Kasumi-1 (cell line): Measurements from ENCODE around the gene TAS2R20.
"Not testable (repeated sequence)": the region's sequence is repeated elsewhere in the genome, so short reads cannot be mapped to it uniquely, and the experiment has no call there.

Experiments used
- DNase-seq, 2 experiments: peaks; one replicate each; lab custom pipeline; 2025; lab: John Stamatoyannopoulos, UW

Gene TAS2R20, protein sequence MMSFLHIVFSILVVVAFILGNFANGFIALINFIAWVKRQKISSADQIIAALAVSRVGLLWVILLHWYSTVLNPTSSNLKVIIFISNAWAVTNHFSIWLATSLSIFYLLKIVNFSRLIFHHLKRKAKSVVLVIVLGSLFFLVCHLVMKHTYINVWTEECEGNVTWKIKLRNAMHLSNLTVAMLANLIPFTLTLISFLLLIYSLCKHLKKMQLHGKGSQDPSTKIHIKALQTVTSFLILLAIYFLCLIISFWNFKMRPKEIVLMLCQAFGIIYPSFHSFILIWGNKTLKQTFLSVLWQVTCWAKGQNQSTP

DNA sequence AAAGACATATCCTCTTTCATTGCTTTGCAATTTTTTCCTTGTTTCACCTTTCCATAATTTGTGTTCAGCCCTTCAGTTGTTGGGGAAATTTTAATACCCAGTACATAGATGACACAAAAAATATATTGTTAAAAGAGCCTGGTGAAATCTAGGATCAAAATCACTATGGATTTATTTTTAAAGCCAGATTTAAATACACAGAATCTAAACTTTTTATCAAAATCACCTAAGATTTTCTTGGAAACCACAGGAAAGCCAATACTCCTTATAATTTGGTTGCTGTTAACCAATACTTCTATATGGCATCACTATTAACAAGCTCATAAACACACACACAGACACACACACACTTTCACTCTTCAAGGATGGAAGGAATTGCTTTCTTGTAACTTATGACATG is at the start of gene TAS2R20:
TSS of gene TAS2R20 (minus strand) at position 101 of the 400 bp plus-strand sequence. CDS start 429 bp downstream, outside the sequence.
- DNase-seq = no peak

DNA sequence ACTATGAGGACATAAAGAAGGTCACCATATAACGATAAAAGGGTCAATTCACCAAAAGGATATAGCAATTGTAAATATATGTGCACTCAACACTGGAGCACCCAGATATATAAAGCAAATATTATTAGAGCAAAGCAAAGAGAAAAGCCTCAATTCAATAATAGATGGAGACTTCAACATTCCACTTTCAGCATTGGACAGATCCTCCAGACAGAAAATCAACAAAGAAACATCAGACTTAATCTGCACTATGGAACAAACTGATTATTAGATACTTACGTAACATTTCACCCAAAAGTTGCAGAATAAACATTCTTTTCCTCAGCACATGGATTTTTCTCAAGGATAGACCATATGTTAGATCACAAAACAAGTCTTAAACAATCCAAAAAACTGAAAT is 43.3 kb upstream of the TAS2R20 start:
- DNase-seq = not testable (repeated sequence)

- no peak for DNase-seq
Measured at GRCh38 chr12:11040162-11040561, 42.1 kb upstream of the TAS2R20 start.

GRCh38 chr12:11039171-11039570 is 41.1 kb upstream of the TAS2R20 start:
- no peak for DNase-seq

DNA sequence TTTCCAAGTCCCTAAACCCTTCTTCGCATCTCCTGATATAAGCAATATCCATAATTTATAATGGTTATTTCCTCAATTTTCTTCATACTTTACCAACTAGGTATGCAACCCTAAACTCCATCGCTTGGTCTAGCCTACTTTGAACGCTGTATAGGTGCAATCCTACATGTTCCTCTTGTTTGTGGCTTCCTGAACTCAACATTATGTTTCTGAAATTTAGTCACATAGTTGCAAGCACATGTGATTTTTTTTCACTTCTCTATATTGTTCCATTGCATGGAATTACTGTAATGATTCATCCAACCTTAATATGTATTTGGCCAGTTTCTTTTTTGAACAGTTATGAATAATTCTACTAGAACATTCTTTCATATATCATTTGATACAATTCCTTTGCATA is 35.9 kb upstream of the TAS2R20 start:
- DNase-seq = not testable (repeated sequence)

DNA sequence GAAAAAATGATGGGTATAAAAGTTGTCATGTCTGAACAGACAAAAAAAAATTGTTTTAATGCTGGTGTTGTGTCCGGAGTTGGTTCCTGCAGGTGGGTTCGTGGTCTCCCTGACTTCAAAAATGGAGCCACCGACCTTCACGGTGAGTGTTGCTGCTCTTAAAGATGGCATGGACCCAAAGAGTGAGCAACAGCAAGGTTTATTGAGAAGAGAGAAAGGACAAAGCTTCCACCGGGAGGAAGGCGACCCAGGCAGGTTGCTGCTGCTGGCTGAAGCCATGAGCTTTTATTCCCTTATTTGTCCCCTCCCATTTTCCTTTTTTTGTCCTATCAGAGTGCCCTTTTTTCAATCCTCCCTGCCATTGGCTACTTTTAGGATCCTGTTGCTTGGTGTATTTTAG is 33.2 kb upstream of the TAS2R20 start, which contains the start of gene TAS2R31:
TSS of gene TAS2R31 (minus strand) at position 101 of the 400 bp plus-strand sequence. CDS start at position 29, 72 bp downstream.
- DNase-seq = no peak

GRCh38 chr12:11026118-11026517 is 28.0 kb upstream of the TAS2R20 start:
- no peak for DNase-seq

GRCh38 chr12:11023387-11023786 is 25.3 kb upstream of the TAS2R20 start:
- no peak for DNase-seq

- no peak for DNase-seq
Measured at GRCh38 chr12:11022520-11022919, 24.4 kb upstream of the TAS2R20 start, which contains the start of gene TAS2R19. Gene TAS2R19, minus strand, starts transcription at chr12:11022620. Its CDS starts 49 bp downstream, at chr12:11022571.

- DNase-seq = no peak
Measured at GRCh38 chr12:11016937-11017336, 18.8 kb upstream of the TAS2R20 start.

DNA sequence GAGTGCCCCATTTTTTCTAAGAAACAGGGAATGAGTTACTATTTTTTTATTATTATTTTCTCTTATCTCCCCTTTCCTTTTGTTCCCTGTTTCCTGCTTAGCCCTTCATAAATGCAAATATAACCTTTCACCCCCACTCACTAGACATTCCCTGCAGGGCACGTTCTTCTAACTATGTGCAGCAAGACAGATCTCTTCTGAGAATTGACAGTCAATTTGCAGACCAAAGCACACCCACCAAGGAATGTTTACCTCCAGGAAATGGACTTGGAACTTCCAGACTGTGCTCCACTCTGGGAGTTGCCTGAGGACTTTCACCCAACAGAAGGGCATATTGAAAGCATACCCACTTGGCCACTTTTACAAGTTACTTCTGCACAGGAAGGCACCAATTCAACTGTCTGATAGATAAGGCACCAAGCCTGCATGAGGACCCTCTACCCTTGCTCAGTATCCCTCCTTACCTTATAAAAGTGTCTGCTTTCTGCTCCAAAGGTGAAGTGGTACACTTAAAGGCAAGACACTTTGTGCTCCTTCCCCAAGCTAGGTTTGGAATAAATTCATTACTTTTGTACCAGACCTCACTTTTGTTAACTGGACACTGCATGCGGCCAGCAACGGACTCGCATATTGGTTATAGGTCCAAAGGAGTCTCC is 17.8 kb upstream of the TAS2R20 start:
- no peak for DNase-seq

GRCh38 chr12:11014234-11014633 is 16.1 kb upstream of the TAS2R20 start:
- no peak for DNase-seq

GRCh38 chr12:11007608-11008007 is 9.5 kb upstream of the TAS2R20 start:
- DNase-seq = no peak

DNA sequence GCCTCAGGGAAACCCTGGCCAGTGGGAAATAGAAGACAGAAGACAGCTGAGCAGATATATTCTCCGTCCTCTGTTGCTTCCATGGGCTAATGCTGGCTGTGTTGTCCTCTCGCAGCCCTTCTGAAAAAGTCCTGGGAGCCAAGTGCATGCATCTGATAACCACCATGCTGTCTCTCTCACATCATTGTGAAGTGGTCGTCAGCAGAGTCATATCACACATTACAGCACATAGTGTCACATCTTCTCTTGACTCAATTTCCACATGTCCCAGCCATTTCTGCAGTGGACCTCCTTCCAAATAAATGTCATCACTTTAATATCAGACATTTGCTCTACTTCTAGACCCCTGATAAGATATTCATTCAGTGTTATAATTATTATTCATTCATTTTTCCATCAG is 3.8 kb downstream of the TAS2R20 start:
- DNase-seq = no peak

- DNase-seq = no peak
Measured at GRCh38 chr12:10989107-10989506, 9.0 kb downstream of the TAS2R20 start.

- no peak for DNase-seq
Measured at GRCh38 chr12:10986812-10987211, 11.3 kb downstream of the TAS2R20 start, which contains the start of gene TAS2R50. Gene TAS2R50, minus strand, starts transcription at chr12:10986912. Its CDS starts 52 bp downstream, at chr12:10986860.

DNA sequence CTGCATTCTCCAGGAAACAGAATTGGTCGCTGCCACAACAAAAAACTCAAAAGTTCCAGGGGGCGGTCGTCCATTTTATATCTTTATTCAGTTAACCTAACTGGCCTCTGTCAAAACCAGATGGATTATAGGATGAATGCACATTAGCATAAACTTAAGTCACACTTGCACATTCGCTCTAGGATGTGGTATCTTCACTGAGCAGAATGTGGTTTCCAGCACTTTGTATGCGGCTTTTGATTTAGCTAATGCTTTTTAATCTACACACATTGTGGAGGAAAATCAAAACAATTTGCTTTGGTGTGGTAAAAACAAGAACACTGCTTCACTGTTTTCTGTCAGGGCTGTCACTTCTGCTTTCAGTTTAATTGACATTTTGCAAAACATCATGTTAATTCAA is 15.9 kb downstream of the TAS2R20 start:
- DNase-seq = no peak

DNA sequence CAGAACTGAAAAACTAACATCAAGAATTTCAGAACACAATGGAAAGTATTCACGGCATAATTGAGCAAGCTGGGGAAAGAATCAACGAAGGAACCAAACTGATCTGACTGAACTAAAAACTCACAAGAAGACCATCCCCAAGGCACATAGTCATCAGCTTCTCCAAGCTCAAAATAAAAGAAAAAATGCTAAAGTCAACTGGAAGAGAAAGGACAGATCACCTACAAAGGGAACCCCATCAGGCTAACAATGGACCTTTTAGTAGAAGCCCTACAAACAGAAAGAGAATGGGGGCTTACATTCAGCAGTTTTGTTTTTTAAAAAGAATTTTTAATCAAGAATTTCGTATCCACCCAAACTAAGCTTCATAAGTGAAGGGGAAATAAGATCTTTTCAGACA is 23.1 kb downstream of the TAS2R20 start:
- no peak for DNase-seq

- DNase-seq = no peak
Measured at GRCh38 chr12:10968765-10969456, 29.2 kb downstream of the TAS2R20 start.

GRCh38 chr12:10967409-10967808 is 30.7 kb downstream of the TAS2R20 start:
- no peak for DNase-seq

DNA sequence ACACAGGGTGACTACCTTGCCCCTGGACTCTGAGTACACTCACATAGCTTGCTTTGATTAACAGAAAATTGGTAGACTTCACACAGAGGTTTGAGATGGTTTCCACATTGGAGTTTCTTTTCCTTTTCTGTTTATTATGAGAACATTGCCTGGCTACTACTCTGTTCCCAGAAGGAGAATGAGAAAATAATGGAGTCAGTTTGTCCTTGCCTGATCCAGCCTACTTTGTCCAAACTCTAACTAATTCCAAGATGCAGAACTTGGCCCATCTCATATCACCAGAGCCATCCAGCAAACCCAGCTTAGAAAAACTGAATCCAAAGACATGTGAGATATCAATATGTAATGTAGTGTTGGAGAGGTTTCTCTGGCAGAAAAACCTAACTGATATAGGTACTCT is 31.8 kb downstream of the TAS2R20 start:
- no peak for DNase-seq

DNA sequence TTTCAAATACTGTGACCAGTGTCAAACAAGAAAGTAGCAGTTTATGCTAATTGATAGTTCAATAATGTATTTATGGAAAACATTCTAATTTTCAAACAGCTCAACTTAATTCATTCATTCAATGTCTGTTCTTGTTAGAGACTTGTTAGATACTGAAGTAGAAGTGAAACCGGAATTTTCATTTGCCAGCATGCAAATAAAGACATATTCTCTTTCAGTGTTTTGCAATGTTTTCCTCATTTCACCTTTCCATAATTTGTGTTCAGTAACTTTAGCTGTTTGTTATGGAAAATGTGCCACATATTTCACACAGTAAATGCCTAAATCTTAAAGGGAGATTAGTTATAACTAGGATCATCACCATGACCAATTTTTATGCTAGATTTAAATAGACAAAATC is 32.6 kb downstream of the TAS2R20 start:
- DNase-seq = no peak

GRCh38 chr12:10960211-10960610 is 37.9 kb downstream of the TAS2R20 start:
- no peak for DNase-seq
